ENCODE data around the gene TMEM239. TPM values are rescaled to one million over a fixed set of nuclear protein-coding genes. Genes with fewer than 3 reads are reported as not detected.
A peak's percentile ranks its signal among the peaks of the same experiment; 100 is the strongest.
"Not testable (repeated sequence)": the region's sequence is repeated elsewhere in the genome, so short reads cannot be mapped to it uniquely, and the experiment has no call there.

The TMEM239 gene
- polyA plus RNA-seq, 1 of the 3 experiments (the other 2 are of a cell fraction) = 0.02 TPM

DNA sequence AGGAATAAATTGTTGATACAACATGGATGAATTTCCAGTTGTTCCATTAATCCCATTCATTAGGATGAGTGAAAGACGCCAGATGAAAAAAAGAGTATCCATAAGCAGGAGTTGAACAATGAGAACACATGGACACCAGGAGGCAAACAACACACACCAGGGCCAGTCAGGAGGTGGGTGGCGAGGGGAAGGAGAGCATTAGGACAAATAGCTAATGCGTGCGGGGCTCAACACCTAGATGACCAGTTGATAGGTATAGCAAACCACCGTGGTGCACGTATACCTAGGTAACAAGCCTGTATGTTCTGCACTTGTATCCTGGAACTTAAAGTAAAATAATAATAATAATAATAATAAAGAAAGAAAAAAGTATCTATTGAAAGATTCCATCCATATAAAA, 13.2 kb downstream of the TMEM239 start:
- H3F3A ChIP-seq (replicated peaks; ENCODE audit: insufficient read depth) = peaks cover 15% of the 10 kb centered on the region
- no peaks in the 10 kb centered on the region for H4K20me1 ChIP-seq (ENCODE audit: insufficient read depth)
- no peaks in the 10 kb centered on the region for H3K9me2 ChIP-seq
- no peaks in the 10 kb centered on the region for H3K79me2 ChIP-seq (ENCODE audit: insufficient read depth)
- H3K4me2 ChIP-seq = no peak overlapping the region
- no peak for TF ChIP-seq YY1 (IDR thresholded peaks at IDR 0.05; ENCODE audit: low read depth)
- TF ChIP-seq RFX5 (IDR thresholded peaks at IDR 0.05; ENCODE audit: low read length) = no peak
- TF ChIP-seq RAD21 (IDR thresholded peaks at IDR 0.05; ENCODE audit: low read length) = no peak
- TF ChIP-seq SIN3A (IDR thresholded peaks at IDR 0.05; ENCODE audit: borderline replicate concordance, low read depth, low read length) = no peak
- TF ChIP-seq NRF1 (IDR thresholded peaks at IDR 0.05; ENCODE audit: low read depth, low read length) = no peak
- TF ChIP-seq EP300 (IDR thresholded peaks at IDR 0.05; ENCODE audit: borderline replicate concordance in 1 of 2, low read depth in 1 of 2, low read length in 1 of 2) = no peak
- TF ChIP-seq, protein P1, sequence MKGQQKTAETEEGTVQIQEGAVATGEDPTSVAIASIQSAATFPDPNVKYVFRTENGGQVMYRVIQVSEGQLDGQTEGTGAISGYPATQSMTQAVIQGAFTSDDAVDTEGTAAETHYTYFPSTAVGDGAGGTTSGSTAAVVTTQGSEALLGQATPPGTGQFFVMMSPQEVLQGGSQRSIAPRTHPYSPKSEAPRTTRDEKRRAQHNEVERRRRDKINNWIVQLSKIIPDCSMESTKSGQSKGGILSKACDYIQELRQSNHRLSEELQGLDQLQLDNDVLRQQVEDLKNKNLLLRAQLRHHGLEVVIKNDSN (IDR thresholded peaks at IDR 0.05; ENCODE audit: borderline replicate concordance, low read depth) = no peak
- TF ChIP-seq JUND (IDR thresholded peaks at IDR 0.05) = no peak
- TF ChIP-seq, protein P2, sequence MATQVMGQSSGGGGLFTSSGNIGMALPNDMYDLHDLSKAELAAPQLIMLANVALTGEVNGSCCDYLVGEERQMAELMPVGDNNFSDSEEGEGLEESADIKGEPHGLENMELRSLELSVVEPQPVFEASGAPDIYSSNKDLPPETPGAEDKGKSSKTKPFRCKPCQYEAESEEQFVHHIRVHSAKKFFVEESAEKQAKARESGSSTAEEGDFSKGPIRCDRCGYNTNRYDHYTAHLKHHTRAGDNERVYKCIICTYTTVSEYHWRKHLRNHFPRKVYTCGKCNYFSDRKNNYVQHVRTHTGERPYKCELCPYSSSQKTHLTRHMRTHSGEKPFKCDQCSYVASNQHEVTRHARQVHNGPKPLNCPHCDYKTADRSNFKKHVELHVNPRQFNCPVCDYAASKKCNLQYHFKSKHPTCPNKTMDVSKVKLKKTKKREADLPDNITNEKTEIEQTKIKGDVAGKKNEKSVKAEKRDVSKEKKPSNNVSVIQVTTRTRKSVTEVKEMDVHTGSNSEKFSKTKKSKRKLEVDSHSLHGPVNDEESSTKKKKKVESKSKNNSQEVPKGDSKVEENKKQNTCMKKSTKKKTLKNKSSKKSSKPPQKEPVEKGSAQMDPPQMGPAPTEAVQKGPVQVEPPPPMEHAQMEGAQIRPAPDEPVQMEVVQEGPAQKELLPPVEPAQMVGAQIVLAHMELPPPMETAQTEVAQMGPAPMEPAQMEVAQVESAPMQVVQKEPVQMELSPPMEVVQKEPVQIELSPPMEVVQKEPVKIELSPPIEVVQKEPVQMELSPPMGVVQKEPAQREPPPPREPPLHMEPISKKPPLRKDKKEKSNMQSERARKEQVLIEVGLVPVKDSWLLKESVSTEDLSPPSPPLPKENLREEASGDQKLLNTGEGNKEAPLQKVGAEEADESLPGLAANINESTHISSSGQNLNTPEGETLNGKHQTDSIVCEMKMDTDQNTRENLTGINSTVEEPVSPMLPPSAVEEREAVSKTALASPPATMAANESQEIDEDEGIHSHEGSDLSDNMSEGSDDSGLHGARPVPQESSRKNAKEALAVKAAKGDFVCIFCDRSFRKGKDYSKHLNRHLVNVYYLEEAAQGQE (IDR thresholded peaks at IDR 0.05; ENCODE audit: low read depth, low read length) = no peak
- TF ChIP-seq, protein P3, sequence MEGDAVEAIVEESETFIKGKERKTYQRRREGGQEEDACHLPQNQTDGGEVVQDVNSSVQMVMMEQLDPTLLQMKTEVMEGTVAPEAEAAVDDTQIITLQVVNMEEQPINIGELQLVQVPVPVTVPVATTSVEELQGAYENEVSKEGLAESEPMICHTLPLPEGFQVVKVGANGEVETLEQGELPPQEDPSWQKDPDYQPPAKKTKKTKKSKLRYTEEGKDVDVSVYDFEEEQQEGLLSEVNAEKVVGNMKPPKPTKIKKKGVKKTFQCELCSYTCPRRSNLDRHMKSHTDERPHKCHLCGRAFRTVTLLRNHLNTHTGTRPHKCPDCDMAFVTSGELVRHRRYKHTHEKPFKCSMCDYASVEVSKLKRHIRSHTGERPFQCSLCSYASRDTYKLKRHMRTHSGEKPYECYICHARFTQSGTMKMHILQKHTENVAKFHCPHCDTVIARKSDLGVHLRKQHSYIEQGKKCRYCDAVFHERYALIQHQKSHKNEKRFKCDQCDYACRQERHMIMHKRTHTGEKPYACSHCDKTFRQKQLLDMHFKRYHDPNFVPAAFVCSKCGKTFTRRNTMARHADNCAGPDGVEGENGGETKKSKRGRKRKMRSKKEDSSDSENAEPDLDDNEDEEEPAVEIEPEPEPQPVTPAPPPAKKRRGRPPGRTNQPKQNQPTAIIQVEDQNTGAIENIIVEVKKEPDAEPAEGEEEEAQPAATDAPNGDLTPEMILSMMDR (IDR thresholded peaks at IDR 0.05) = no peak
- no peak for TF ChIP-seq MEF2A (IDR thresholded peaks at IDR 0.05; ENCODE audit: borderline replicate concordance, low read depth)
- no peak for DNase-seq
- 49% methylated on average over 6 of the region's 6 CpGs for WGBS (ENCODE audit: low lambda C conversion rate)
- CTCF ChIA-PET = no interaction called here
- H3K9me3 ChIP-seq = no peaks in the 10 kb centered on the region
- H3K4me3 ChIP-seq (ENCODE audit: low read depth in 2 of 2, low read length in 1 of 2) = no peak overlapping the region
- H3K27me3 ChIP-seq (ENCODE audit: insufficient read depth) = no peaks in the 10 kb centered on the region
- POLR2A ChIA-PET = no interaction called here
- H3K4me1 ChIP-seq (ENCODE audit: control insufficient read depth in 1 of 2, insufficient read depth in 2 of 2, low read depth in 1 of 2, low read length in 1 of 2) = peaks cover 0 to 6% of the 10 kb centered on the region in 2 experiments; a peak in 1 of 4 replicates
- no peak overlapping the region for H2AFZ ChIP-seq (ENCODE audit: low read depth)
- no peak overlapping the region for H3K9ac ChIP-seq
- no peak overlapping the region for H3K27ac ChIP-seq (ENCODE audit: low read depth in 2 of 2, low read length in 1 of 2)
- no peaks in the 10 kb centered on the region for H3K36me3 ChIP-seq (replicated peaks in 1 of 2; ENCODE audit: control insufficient read depth in 1 of 2, insufficient read depth in 2 of 2, low read length in 1 of 2)

DNA sequence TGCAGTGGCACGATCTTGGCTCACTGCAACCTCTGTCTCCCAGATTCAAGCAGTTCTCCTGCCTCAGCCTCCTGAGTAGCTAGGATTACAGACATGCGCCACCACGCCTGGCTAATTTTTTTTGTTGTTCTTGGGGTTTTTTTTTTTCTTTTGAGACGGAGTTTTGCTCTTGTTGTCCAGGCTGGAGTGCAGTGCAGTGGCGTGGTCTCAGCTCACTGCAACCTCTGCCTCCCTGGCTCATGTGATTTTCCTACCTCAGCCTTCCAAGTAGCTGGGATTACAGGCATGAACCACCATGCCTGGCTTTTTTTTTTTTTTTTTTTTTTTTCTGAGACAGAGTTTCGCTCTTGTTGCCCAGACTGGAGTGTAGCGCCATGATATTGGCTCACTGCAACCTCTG, 15.0 kb downstream of the TMEM239 start:
- CTCF ChIA-PET; H3K36me3 ChIP-seq (replicated peaks in 1 of 2; ENCODE audit: control insufficient read depth in 1 of 2, insufficient read depth in 2 of 2, low read length in 1 of 2); H3K27me3 ChIP-seq (ENCODE audit: insufficient read depth); H3K9me2 ChIP-seq; H3K4me3 ChIP-seq (ENCODE audit: low read depth in 2 of 2, low read length in 1 of 2); H3K79me2 ChIP-seq (ENCODE audit: insufficient read depth); H3K4me1 ChIP-seq (ENCODE audit: control insufficient read depth in 1 of 2, insufficient read depth in 2 of 2, low read depth in 1 of 2, low read length in 1 of 2); H3K4me2 ChIP-seq; H2AFZ ChIP-seq (ENCODE audit: low read depth); DNase-seq; H3K9ac ChIP-seq; H4K20me1 ChIP-seq (ENCODE audit: insufficient read depth); H3K9me3 ChIP-seq: not testable (repeated sequence)
- POLR2A ChIA-PET = interaction anchor here (1.5 kb wide), 1 partner anchor 10 kb away, joined by 3 read pairs; the partner anchor contains the start of genes PCED1A and VPS16
- H3K27ac ChIP-seq (ENCODE audit: low read depth in 2 of 2, low read length in 1 of 2) = peak overlapping the region in 1 of 2 experiments; percentile 87; a peak in 2 of 4 replicates
- H3F3A ChIP-seq (replicated peaks; ENCODE audit: insufficient read depth) = peaks cover 15% of the 10 kb centered on the region
- WGBS (ENCODE audit: low lambda C conversion rate) = 80% methylated on average over 7 of the region's 7 CpGs
